ENCODE data around the gene COA1.
"Not testable (repeated sequence)": the region's sequence is repeated elsewhere in the genome, so short reads cannot be mapped to it uniquely, and the experiment has no call there.

The COA1 gene

DNA sequence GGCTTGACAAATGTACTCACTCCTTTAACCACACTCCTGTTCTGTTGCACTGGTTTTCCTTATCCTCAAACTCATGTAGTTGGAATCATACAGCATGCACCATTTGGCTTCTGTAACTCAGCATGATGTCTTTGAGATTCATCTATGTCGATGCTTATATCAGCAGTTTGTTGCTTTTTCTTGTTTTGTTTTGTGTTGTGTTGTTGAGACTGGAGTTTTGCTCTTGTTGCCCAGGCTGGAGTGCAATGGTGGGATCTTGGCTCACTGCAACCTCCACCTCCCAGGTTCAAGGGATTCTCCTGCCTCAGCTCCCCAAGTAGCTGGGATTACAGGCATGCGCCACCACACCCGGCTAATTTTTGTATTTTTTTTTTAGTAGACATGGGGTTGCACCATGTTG is 101.5 kb downstream of the COA1 start:
- DNase-seq (ENCODE audit: low read depth in 2 of 2): not testable (repeated sequence)

DNA sequence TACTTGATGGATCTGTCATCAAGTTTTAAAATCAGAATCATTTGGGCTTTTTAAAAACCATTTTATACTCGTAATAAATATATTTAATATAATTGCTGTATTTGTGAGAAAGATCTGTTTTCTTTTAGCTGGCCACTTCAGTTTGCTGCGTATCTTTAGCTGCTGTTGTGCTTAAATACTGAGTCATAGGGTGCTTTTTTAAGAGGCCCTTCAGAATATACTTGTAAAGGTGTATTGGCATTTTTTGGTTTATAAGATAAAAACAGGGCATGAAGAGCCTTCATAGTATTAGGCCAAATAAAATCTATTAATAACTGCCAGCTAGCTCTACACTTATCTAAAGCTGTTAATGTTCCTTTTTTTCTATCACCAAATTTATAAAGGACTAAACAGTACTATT is 102.6 kb downstream of the COA1 start:
- DNase-seq (ENCODE audit: low read depth in 2 of 2): no peak

DNA sequence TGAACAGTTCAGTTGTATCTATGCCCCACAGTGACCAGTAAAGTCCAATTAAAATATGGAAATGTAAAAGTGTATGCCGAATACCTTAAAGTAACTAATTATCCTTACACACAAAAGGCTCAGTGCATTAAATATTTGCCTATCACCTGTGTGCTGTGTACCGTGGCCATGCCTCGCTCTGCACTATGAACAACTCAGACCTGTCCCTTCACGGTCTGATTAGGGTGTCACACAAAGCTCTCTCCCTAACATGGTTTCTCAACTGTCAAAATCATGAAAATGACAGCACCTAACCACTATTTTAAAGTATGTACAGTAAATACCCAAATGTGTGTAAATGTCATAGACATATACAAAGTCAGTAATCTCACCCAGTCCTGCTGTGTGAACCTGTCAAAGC is 103.3 kb downstream of the COA1 start:
- DNase-seq (ENCODE audit: low read depth in 2 of 2): no peak

DNA sequence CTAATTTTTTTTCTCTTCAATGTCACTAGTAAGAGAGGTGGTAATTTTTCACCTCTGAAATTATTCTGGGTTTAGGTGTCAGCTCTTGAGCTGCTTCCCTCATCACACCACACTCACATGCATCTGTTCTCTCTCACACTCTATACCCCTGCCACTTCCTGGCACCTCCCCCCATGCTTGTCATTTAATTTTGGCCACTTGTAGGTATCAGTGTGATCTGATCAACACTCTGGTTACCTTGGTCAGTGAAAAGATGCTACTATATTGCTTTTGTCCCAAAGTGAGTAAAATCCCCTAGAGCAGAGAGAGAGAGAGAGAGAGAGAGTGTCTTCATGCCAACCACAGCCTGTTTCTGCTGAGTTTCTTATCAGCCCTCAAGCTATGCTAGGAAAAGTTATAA is 103.9 kb downstream of the COA1 start:
- no peak for DNase-seq (ENCODE audit: low read depth in 2 of 2)

DNA sequence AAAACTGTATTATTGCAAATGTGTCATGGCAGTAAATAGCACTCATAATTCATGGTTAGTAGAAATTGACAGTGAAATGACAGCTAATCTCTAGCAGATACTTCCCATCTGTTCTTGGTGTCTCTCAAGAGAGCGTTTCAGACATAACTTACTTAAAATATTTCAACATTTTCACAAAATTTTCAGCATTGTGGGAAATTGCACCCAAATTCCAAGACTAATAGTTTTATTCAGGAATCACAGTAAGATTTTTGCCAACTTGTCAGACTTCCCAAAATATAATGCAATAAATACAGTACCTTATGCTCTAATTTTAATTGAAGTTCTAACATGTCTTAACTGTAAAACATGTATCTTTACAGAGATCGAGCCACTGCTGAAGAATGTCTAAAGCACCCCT is 105.2 kb downstream of the COA1 start:
- DNase-seq (ENCODE audit: low read depth in 2 of 2): no peak

DNA sequence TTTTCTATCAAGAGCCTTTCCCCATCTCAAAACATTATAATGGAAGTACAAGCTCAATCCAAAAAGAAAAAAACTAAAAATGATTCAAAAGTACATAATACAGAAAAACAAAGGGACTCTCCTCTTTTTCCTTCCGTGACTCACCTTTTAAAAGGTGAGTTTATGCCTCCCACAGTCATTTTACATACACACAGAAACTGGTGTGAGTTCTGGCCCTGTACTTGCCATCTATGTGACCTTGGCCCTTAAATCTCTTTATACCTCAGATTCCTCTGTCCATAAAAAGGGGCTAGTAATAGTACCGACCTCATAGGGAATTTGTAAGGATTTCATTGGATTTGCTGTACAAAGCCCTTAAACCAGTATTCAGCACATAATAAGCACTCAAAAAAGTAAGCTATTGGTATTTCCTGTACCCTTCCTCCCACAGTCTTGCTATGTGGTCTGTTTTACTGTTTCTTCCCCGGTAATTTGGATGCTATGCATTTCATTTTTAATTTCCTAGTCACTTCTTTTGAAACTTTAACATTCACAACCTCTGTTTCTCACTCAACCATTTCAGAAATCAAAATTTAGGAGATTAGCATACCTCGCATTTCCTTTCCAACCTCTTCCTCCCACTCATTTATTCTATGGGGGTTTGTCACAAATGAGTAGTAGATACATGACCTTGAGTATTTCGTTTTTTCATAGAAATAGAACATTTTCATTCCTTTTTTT is 107.4 kb downstream of the COA1 start:
- DNase-seq (ENCODE audit: low read depth in 2 of 2): no peak

DNA sequence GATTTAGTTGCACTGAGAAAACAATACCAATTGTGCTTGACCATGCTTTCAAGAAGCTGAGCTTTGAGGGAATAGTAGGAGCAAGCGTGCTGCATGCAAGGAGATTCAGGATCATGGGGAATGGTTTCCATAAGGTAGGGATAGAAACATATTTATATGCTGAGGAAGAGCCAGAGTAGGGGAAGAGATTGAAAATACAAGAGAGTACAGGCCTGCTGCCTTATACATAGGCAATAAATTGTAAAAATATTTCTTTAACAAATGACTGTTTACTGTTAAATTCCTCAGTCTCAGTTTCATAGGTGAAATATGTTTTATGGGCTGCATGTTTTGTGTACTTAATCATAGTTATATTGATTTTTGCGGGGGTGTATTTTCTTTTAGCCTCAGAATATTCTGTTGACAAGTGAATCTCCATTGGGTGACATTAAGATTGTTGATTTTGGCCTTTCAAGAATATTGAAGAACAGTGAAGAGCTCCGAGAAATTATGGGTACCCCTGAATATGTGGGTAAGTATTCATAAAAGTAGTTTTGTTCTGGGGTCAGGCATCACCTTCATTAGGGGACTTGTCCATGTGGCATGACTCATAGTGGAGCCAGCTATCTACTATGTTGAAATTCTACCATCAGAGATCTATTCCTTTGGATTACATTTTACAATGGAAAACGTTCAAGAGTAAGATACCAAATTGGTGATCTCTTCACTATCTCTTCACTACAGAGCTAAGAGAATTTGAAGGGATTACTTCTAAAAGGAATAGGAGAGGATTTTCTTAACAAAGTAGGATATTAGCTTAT is 109.9 kb downstream of the COA1 start:
- DNase-seq (ENCODE audit: low read depth in 2 of 2): no peak

DNA sequence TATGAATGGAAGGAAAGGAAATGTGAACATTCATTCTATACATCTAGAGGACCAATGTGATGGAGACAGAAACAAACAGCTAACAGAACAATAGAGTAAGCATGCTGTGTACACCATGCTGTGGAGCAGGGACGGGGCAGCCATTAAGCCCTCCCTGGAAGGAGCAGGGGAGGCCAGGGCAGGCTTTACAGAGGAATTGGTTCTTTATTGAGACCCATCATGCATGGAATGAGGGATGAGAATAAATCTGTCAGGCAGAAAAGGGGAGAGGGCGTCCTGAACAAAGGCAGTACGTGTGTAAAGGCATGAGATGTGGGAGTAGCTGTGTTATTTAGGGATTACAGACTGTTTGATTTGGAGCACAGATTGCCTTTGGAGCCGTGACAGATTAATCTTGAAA is 111.2 kb downstream of the COA1 start:
- DNase-seq (ENCODE audit: low read depth in 2 of 2): no peak

DNA sequence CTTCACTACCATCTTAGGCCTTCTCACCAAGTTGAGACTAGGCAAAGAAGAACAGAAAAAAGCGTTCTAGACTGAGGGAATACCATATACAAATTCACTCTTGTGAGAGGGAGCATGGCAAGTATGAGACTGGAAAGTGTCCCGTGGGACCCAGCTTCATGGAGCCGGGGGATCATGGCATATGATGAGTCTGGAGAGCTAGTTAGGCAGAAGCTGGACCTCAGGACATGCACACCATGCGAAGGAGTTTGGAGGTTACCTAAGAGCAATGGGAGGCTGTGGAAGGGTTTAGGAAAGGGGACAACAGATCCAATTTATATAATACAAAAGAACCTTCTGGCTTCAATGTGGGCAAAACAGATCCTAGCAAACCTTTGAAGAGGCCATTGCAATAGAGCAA is 112.3 kb downstream of the COA1 start:
- DNase-seq (ENCODE audit: low read depth in 2 of 2): no peak

DNA sequence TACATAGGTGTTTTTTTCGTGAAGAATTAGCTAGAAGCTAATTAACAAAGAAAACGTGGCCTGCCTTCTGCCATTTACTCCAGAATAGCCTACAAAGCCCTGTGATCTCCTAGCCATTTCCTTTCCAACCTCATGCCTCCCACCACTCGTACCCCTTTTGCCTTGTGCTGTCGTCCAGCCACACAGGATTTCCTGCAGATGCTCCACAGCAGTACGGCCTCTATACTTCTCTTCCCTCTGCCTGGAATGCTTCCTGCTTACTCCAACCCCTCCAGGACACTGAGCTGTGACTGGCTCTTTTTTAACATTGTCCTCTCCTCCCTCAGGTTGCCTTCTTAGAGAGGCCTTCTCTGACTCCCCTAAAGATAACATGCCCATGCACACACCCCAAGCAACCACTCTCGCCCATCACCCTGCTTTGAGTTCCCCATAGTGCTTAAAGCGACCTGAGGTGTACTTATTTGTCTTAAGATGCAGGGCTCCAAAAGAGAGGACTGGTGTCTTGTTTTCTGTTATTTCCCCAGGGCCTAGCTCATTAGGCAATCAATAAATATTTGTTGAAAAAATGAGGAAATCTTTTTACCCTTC is 113.7 kb downstream of the COA1 start:
- no peak for DNase-seq (ENCODE audit: low read depth in 2 of 2)

DNA sequence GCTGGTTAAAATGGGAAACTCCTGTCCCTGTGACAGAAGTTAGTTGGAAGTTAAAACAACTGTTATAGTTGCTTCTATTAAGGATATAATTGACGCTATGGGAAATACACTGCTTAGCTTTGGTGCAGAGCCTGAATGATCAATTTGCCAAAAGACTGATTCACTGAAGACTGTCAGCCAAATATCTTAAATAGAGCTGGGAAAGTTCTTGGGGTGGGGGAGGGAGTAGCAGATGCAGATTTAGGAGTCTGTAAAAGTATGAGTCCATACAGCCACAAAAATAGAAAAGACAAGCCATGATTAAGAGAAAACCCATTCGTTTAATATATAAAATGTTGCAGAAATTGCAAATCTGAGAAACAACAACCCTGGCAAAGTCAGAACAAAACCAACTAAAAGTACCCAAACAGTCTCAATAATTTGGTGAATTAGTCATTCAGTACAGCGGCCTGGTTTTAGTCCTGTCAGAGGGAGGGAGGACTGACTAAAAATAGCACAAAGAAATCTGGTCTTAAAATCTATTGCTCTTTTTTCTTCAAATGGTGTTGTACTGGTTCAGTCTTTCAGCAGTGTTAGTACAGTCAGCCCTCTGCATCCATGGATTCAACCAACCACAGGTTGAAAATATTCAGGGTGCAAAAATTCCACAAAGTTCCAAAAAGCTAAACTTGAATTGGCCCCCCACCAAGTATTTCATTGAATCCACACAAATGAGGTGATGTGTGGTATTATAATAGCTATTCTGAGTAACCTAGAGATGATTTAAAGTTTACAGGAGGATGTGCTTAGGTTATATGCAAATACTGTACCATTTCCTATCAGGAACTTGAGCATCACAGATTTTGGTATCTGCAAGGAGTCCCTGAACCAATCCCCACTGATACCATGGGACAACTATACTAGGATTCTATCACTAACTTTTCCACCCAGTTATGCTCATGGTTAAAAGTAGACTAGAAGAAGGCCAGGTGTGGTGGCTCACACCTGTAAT is 116.4 kb downstream of the COA1 start:
- DNase-seq (ENCODE audit: low read depth in 2 of 2): no peak

DNA sequence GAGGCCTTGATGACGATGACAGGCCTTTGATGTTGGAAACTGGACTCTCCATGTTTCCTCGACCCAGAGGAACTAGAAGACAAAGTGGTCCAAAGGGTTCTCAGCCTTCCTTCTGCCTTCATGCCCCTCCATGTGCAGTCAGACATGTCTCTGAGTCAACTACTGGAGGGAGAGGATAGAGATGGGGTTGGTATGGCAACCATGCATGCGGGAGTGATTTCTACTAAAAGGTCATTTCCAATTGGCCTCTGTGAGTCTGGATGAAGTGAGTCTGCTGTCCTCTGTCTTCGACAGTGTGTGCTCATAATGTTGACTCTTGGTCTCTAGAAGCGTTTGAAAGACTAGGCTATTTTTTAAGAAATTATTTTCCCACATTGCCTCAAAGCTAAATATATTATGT is 117.2 kb downstream of the COA1 start:
- DNase-seq (ENCODE audit: low read depth in 2 of 2): no peak

DNA sequence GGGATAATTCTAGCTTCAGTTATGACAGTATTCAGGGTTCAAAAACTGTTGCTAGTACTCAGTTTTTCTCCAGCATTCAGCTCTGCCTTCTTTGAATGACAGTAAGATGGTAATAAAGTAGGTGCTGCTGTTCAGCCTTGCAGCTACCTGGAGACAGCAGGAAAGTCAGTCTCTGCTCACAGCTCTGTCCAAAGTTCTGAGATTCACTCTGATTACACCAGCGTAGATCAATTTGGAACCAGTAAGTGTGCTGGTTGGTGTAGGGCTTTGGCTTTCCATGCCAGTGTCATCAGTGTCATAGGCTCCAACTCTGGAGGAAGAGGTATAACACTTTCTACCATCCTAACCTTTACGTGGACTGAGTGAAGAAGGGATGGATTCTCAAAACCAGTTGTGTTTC is 120.2 kb downstream of the COA1 start:
- no peak for DNase-seq (ENCODE audit: low read depth in 2 of 2)

DNA sequence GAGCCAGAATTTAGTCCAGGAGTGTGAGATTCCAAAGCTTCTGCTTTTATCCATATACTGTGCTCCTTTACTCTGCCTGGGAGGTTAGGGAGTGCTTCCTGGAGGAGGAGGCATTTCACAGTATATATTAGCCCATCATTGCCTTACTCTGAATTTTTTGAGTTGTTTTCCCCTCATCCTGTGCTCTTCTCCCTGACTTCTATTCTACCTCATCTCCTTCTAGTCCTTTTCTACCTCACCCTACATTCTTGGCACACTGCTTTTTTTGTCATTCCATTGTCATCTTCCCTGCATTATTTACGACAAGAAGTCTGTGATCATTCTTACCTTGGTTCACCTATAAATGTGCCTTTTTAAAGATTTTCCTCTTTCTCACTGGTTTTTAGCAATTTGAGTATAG is 125.1 kb downstream of the COA1 start:
- no peak for DNase-seq (ENCODE audit: low read depth in 2 of 2)

DNA sequence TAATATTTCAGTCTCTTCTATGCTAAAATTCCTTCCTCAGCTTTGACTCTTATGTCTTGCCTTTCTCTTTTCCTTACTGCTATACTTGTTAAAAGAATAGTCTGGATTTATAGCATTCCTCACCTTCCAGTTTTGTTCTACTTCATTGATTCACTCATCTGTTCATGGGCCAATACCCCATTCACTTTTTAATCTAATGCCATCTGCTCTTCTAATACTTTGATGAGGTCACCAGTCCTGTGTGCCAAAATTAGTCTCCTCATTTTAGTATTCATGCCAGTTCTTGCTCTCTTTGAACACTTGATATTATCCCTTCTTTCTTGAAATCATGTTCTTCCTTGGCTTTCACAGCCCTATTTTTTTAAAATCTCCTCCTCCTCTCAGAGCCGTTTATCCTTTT is 127.1 kb downstream of the COA1 start:
- no peak for DNase-seq (ENCODE audit: low read depth in 2 of 2)

DNA sequence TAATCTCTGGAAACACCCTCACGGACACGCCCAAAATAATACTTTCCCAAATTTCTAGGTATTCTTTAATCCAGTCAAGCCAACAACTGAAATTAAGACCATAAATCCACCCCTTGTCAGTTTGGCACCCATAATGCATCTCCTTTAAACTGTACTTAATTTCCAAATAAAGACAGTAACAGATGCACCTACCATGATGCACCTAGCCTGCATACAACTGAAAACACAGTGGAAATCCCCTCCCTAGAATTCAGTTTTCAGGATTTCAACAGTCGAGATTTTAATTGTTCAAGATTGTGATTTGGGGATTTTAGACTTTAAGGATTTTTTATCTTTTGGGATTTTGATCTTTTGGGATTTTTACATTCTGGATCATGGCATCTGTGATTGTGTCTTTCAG is 129.3 kb downstream of the COA1 start:
- no peak for DNase-seq (ENCODE audit: low read depth in 2 of 2)

DNA sequence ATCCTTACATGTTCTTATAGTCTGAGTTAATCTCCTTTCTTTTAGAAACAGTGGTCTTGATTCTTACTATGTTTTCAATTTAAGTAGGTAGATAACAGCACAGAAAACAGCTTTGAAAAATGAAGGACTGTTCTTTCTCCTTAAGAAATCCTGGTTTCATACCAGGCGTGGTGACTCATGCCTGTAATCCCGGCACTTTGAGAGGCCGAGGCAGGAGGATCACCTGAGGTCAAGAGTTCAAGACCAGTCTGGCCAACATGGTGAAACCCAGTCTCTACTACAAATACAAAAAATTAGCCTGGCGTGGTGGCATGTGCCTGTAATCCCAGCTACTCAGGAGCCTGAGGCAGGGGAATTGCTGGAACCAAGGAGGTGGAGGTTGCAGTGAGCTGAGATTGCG is 132.9 kb downstream of the COA1 start:
- not testable (repeated sequence) for DNase-seq (ENCODE audit: low read depth in 2 of 2)

DNA sequence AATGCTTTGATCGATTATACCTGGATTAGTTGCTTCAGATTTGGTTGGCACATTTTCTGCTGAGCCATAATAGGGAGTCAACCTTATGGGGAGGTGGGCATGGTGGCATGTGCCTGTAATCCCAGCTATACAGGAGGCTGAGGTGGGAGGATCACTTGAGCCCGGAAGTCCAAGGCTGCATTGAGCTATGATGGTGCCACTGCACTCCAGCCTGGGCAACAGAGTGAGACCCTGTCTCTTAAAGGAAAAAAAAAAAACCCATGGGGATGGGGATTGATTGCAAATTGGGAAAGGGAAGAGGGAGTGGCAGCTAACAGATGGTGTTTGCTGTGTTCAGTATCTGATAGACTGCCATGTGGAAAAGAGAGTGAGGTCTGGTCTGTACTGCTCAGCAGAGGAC is 135.3 kb downstream of the COA1 start:
- DNase-seq (ENCODE audit: low read depth in 2 of 2): no peak

DNA sequence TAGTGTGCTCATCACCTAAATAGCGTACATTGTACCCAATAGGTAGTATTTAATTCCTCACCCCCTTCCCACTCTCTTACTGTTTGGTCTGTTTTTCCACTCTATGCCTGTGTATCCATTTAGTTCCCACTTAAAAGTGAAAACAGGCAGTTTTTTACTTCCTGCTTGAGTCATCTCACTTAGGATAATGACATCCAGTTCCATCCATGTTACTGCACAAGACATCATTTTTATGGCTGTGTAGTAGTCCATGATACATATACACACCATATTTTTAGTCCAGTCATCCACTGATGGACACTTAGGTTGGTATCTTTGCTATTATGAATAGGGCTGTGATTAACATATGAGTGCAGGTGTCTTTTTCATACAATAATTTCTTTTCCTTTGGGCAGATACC is 136.3 kb downstream of the COA1 start:
- no peak for DNase-seq (ENCODE audit: low read depth in 2 of 2)

DNA sequence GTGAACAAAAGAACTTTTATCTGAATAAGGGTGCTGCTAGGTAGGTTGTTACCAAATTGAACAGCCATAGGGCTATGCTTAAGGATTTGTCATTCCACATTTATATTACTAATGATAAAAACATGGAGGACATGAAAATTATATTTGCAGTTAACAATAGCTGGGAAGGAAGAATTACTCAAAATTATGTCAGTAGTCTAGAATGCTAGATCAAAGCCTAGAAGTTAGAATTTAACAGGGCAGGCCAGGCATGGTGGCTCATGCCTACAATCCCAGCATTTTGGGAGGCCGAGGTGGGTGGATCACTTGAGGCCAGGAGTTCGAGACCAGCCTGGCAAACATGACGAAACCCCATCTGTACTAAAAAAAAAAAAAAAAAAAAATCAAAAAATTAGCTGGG is 137.0 kb downstream of the COA1 start:
- DNase-seq (ENCODE audit: low read depth in 2 of 2): no peak

DNA sequence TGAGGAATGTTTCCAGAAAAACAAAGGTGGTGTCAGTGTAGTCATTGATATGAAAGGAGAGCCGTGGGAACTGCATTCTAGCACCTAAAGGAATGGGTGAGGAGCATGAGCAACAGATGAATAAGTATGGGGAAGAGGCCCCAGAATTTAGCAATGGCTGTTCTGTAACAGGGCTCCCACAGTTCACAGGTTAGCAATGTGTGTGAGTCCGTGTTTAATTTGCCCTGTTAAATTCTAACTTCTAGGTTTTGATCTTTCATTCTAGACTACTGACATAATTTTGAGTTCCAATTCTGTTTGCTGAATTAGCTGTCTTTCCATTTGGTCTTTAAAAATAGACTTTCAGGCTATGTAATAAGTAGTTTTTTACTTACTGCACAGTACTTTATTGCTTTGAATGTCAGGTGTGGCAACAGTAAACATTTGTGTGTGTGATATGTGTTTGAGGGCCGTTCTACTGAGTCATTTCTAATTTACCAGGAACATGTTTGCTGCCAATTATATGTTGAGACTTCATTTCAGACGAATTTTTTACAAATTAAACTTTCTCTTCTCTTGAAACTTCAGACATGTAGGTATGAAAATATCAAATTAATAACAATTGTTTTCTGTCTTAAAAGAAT is 137.7 kb downstream of the COA1 start:
- no peak for DNase-seq (ENCODE audit: low read depth in 2 of 2)

All from stimulated activated CD8-positive, alpha-beta memory T cell treated with anti-CD3 and anti-CD28 coated beads, Interleukin-15, amount 100 ng/mL, for 4 hours (primary cell).